Liver (tissue), 3 donors: ENCODE results near the gene VPS26B.

Source experiments
- CTCF ChIP-seq: fragments of 150-350 bp; IDR thresholded peaks from 2 replicates; pipeline ENCODE4 v1.5.1; 2017; ENCODE audit warnings: improper control_type of control experiment, low read depth, low read length; ENCODE audit not compliant: missing input control
- EGR1 ChIP-seq, 2 donors: IDR thresholded peaks; 2 replicates each; pipeline ENCODE4 v1.6.1; 2016 to 2018; ENCODE audit warnings: antibody characterized with exemption in 2 of 2, low read depth in 2 of 2
- HNF4G ChIP-seq: IDR thresholded peaks from 2 replicates; pipeline ENCODE4 v1.6.1; 2016; ENCODE audit warnings: antibody characterized with exemption
- MAX ChIP-seq: IDR thresholded peaks from 2 replicates; pipeline ENCODE4 v1.6.1; 2016; ENCODE audit warnings: antibody characterized with exemption
- RAD21 ChIP-seq, 2 donors: IDR thresholded peaks; 2 replicates each; pipeline ENCODE4 v1.6.1; 2016; ENCODE audit warnings: antibody characterized with exemption in 2 of 2, mild to moderate bottlenecking in 2 of 2
- RXRA ChIP-seq, 2 donors: IDR thresholded peaks; 2 replicates each; pipeline ENCODE4 v1.6.1; 2017 to 2018; ENCODE audit warnings: antibody characterized with exemption in 2 of 2, mild to moderate bottlenecking in 1 of 2
- TAF1 ChIP-seq: conservative IDR thresholded peaks from 2 replicates; pipeline ENCODE4 v1.6.1; 2016; ENCODE audit warnings: antibody characterized with exemption, mild to moderate bottlenecking
- YY1 ChIP-seq: IDR thresholded peaks from 2 replicates; pipeline ENCODE4 v1.6.1; 2016; ENCODE audit warnings: antibody characterized with exemption, mild to moderate bottlenecking
- donor health status: healthy.
- donor health status: healthy.

GRCh38 chr11:134215836-134216235, 8.6 kb upstream of the VPS26B start:
- TF ChIP-seq CTCF (no peak), RAD21 (IDR thresholded peaks at IDR 0.05) (no peak), RXRA (IDR thresholded peaks at IDR 0.05) (no peak), YY1 (no peak), MAX (no peak), EGR1 (IDR thresholded peaks at IDR 0.05; ENCODE audit: low read depth in 2 of 2) (no peak), TAF1 (no peak), HNF4G (no peak)
